Measurements from ENCODE around the gene ZNF786. TPM values are rescaled to one million over a fixed set of nuclear protein-coding genes. Genes with fewer than 3 reads are reported as not detected.

The ZNF786 gene
- total RNA-seq, 1 donor from 2014 or later: 9.0 TPM

DNA sequence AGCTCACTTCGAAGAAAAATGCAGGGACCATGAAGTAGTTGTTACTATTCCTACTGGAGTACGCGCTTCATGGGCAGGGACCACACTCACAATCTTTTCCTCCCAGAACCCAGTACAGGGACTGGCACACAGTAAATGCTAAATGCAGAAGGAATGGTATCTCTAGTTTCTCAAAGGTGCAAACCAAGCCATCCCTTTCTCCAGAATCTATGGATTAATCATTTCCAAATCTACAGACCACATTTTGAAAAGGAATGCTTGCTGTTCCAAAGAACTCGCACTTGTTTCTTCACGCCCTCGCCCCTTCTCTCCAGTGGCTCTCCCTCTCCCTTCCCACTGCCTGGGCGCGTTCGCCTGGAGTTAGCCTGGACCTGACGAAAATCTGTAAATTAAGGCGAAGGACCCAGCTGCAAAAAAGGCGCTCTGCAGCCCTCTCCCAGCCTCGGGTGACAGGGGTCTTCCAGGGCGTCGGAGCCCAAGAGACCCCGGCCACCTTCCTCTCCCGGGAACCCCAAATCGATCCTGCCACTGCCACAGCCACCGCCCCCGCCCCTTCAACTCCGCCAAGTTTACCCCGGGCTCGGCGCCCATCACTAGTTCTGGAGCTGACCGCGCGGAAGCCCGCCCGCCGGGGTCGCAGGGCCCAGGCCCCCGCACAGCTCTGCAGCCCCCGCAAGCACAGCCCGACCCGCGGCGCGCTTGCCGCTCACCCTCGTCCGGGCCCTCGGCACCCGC is 62.7 kb downstream of the ZNF786 start:
- Histone ChIP-seq H3K36me3 (ENCODE audit: control insufficient read depth, insufficient read depth, low read length) (peaks cover 2% of the 10 kb centered on the region), H3K4me3 (ENCODE audit: low read depth, low read length) (peak overlapping the region; percentile 86), H3K27me3 (ENCODE audit: control insufficient read depth, insufficient read depth, low read length) (no peaks in the 10 kb centered on the region)
- DNase-seq (ENCODE audit: low read depth) (peak; percentile 8), FAIRE-seq (no peak)
- TF ChIP-seq, protein P1, sequence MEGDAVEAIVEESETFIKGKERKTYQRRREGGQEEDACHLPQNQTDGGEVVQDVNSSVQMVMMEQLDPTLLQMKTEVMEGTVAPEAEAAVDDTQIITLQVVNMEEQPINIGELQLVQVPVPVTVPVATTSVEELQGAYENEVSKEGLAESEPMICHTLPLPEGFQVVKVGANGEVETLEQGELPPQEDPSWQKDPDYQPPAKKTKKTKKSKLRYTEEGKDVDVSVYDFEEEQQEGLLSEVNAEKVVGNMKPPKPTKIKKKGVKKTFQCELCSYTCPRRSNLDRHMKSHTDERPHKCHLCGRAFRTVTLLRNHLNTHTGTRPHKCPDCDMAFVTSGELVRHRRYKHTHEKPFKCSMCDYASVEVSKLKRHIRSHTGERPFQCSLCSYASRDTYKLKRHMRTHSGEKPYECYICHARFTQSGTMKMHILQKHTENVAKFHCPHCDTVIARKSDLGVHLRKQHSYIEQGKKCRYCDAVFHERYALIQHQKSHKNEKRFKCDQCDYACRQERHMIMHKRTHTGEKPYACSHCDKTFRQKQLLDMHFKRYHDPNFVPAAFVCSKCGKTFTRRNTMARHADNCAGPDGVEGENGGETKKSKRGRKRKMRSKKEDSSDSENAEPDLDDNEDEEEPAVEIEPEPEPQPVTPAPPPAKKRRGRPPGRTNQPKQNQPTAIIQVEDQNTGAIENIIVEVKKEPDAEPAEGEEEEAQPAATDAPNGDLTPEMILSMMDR (IDR thresholded peaks at IDR 0.05; ENCODE audit: insufficient read depth, low read length, severe bottlenecking): no peak

DNA sequence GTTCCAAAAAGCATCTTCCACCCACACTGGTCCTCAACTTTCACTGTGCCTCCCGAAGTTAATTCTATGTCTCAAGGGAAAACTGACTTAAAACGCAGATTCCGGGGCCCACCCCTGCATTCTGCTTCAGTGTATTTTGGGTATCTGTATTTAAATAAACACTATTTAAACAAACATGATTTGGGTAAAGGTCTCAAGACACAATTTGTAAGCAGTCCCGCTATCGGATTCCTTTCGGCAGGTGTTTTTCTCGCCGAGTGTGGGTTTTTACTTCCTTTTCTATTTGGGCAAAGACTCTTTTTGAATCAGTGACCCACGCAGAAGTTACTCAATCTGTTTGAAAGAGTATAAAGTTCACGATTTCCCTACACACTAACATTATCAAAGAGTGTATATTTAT is 63.5 kb downstream of the ZNF786 start:
- TF ChIP-seq, protein P1 (IDR thresholded peaks at IDR 0.05; ENCODE audit: insufficient read depth, low read length, severe bottlenecking): no peak
- no peak for DNase-seq (ENCODE audit: low read depth)
- H3K4me3 ChIP-seq (ENCODE audit: low read depth, low read length): peak overlapping the region; percentile 86
- peaks cover 4% of the 10 kb centered on the region for H3K36me3 ChIP-seq (ENCODE audit: control insufficient read depth, insufficient read depth, low read length)
- H3K27me3 ChIP-seq (ENCODE audit: control insufficient read depth, insufficient read depth, low read length): no peaks in the 10 kb centered on the region
- FAIRE-seq: no peak

DNA sequence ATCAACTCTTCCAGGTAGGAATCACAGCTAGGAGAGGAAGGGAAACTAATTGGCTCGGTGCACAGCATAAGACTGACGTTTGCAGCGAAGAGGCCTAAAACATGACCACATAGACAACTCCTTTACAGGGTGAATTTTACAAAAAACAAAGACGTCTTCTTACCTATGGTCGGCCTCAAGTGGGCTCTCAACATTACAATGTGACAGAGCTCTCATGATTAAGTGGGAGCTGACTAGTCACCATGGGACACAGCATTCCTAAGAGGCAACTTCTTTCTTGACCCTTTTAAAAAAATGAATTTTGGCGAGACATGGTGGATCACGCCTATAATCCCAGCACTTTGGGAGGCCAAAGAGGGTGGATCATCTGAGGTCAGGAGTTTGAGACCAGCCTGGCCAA is 66.9 kb downstream of the ZNF786 start:
- Histone ChIP-seq H3K27me3 (ENCODE audit: control insufficient read depth, insufficient read depth, low read length) (no peaks in the 10 kb centered on the region), H3K4me3 (ENCODE audit: low read depth, low read length) (no peak overlapping the region), H3K36me3 (ENCODE audit: control insufficient read depth, insufficient read depth, low read length) (peaks cover 14% of the 10 kb centered on the region)
- DNase-seq (ENCODE audit: low read depth) (peak; percentile 27), FAIRE-seq (no peak)
- TF ChIP-seq, protein P1 (IDR thresholded peaks at IDR 0.05; ENCODE audit: insufficient read depth, low read length, severe bottlenecking): no peak

DNA sequence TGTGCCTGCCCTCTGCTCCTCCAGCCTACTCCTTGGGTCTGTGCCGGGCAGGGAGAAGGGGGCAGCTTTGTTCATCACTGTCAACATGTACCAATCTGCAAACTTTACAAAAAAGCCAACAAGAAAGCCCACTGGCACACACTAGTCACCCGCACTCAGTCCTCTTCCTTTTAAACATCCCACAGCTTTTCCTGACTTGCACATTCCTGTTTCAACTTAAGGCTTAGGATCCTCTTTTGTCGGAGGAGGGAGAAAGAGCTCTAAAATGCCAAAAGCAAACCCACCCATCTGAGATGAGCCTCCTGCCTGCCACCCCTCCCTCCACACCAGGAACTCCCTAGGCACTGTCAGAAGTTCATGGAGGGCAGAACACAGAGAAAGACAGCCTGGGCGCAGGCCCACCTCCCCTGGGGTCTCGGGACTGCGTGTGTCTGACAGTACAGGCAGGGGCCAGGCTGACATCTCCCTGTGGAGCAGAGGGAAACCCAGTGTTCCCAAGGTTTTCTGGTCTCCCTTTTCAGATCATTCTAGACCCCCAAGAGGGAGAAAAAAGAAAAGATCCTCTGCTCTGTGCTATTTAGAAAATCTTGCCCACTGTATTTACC is 67.7 kb downstream of the ZNF786 start:
- Histone ChIP-seq H3K27me3 (ENCODE audit: control insufficient read depth, insufficient read depth, low read length) (no peaks in the 10 kb centered on the region), H3K4me3 (ENCODE audit: low read depth, low read length) (no peak overlapping the region), H3K36me3 (ENCODE audit: control insufficient read depth, insufficient read depth, low read length) (peaks cover 14% of the 10 kb centered on the region)
- DNase-seq (ENCODE audit: low read depth) (no peak), FAIRE-seq (no peak)
- TF ChIP-seq, protein P1 (IDR thresholded peaks at IDR 0.05; ENCODE audit: insufficient read depth, low read length, severe bottlenecking): no peak

DNA sequence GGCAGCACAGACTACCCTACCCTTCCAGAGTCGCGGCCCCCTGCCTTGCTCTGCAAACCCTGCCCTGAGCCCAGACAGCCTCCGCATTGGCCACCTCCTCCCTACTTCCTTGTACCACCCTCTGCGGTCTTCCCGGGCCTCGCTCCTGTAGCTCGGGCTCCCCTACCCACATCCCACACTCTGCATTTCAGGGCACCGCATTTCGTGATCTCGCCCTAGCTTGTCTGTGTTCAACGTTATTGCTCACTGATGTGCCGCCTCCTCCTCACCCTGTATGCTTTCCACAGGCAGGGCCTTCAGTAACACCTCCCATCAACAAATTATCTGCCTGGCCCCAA is 68.8 kb downstream of the ZNF786 start:
- H3K4me3 ChIP-seq (ENCODE audit: low read depth, low read length): no peak overlapping the region
- TF ChIP-seq, protein P1 (IDR thresholded peaks at IDR 0.05; ENCODE audit: insufficient read depth, low read length, severe bottlenecking): no peak
- peaks cover 14% of the 10 kb centered on the region for H3K36me3 ChIP-seq (ENCODE audit: control insufficient read depth, insufficient read depth, low read length)
- no peaks in the 10 kb centered on the region for H3K27me3 ChIP-seq (ENCODE audit: control insufficient read depth, insufficient read depth, low read length)
- DNase-seq (ENCODE audit: low read depth) (no peak), FAIRE-seq (no peak)
